OCI-M2 (cell line): ENCODE measurements around the gene ACRV1.
A peak's percentile ranks its signal among the peaks of the same experiment; 100 is the strongest.

Source experiments
- DNase-seq: peaks from one replicate; lab custom pipeline; 2025; ENCODE audit not compliant: unreplicated experiment; lab: John Stamatoyannopoulos, UW

The ACRV1 gene

GRCh38 chr11:125662689-125663088 is 18.0 kb downstream of the ACRV1 start:
- no peak for DNase-seq

- DNase-seq, result no peak
Measured at GRCh38 chr11:125649465-125650166, 31.0 kb downstream of the ACRV1 start.

DNA sequence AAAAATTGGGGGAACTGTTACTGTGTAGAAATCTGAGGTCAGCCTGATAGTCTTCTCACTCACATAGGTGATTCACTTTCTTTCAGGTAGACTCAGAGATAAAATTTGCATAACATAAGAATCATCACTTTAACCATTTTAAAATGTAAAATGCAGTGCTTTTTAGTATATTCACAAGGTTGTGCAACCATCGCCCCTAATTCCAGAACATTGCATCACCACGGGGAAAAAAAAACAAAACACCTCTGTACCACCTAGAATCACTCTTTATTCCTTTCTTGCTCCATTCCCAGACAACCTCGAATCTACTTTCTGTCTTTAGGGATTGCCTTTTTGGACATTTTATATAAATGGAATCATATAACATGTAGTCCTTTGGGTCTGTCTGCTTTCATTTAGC is 34.8 kb downstream of the ACRV1 start:
- no peak for DNase-seq

DNA sequence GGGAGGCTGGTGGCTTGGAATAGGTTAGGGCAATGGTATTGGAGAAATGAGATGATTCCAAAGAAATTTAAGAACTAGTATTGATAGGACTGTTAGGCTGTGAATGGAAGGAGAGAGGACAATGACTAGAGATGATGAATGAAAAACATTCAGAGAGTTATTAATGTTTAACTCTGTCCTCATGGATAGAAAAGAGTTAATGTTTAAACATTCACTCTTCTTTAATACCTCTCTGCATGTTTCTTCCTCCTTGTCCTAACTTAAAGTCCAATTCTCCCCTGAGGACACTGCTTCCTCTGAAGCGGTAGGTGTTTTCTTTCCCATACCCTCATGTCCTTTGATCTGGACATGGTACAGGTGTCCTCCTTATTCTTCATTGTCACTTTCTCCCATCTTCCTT is 42.3 kb downstream of the ACRV1 start:
- DNase-seq, result no peak

DNA sequence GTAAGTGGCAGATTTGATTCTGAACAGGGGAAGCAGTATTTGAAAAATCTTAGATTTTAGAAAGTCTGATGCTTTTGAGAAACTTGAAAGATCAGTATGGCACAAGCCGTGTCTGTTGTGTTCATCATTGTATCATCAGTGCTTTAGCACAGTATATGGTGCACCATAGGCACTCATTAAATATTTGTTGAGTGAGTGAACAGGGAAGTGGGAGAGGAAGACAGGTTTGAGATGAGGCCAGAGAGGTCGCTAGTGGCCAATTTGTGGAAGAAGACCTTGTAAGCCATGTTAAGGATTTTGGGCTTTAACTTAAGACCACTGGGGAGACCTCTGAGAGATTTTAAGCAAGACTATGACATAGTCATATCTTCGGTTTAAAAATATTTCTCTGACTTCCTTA is 42.8 kb downstream of the ACRV1 start:
- DNase-seq, result no peak

DNA sequence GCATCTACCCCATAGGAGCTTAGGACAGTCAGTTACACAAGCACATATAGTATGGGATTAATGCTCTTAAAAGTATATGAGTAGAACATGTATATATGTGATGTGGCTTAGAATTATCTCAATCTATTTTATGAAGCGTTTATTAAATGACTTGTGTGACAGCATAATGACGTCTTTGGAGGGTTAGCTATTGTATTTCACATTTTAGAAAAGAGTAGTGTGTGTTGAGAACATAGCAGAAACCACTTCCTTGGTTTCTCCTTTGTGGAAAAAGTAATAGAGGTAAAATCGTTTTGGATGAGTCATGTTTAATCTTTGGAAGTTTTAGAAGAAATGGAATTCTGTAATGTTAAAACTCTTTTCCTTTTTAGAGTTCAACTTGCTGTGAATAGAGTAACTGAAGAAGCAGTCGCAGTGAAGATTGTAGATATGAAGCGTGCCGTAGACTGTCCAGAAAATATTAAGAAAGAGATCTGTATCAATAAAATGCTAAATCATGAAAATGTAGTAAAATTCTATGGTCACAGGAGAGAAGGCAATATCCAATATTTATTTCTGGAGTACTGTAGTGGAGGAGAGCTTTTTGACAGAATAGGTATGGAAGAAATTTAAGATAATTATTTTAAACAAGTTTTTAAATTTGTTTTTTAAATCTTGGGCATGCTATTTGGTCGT is 53.3 kb downstream of the ACRV1 start:
- DNase-seq, result no peak

GRCh38 chr11:125626288-125626950 is 54.2 kb downstream of the ACRV1 start:
- peak; percentile 53 for DNase-seq

- DNase-seq, result peak; percentile 53
Measured at GRCh38 chr11:125625630-125626287, 54.9 kb downstream of the ACRV1 start.

- no peak for DNase-seq
Measured at GRCh38 chr11:125625225-125625629, 55.4 kb downstream of the ACRV1 start.

DNA sequence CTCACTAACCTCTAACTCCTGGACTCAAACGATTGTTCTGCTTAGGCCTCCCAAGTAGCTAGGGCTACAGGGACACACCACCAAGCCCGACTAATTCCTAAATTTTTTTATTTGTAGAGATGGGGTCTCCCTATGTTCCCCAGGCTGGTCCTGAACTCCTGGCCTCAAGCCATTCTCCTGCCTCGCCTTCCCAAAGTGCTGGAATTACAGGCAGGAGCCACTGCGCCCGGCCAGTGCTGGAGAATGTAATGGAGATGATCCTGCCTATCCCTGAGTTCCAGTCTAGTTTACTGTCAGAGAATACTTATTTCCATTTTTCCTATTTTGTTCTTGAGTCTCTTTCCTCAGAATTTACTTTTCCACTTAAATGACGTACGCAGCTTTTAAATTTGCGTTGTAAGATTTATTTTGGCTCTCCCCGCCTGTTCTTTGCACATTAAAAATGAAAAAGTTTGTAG is 55.9 kb downstream of the ACRV1 start, which contains the start of gene CHEK1:
Gene CHEK1, plus strand, starts transcription at position 408 of the 458 bp plus-strand sequence. CDS start 1,606 bp downstream, outside the sequence.
- no peak for DNase-seq

DNA sequence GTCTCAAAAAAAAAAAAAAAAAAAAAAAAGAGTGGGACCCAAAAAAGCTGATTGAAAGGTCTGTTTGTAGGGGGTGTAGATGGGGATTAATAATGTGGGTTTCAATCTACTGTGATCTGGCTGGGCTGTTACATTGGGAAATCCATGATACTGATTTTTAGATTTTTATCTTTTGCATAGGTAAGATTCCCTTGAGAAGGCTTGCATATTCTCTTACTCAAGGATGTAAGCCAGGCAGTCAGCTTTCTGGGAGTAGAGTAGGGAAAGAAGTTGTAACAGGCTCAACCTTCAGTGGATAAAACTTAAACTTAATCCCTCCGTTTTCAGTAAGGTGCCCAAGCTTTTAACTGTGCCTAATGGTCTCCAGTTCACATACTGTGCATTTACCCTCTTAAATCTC is 57.6 kb downstream of the ACRV1 start:
- DNase-seq, result no peak

DNA sequence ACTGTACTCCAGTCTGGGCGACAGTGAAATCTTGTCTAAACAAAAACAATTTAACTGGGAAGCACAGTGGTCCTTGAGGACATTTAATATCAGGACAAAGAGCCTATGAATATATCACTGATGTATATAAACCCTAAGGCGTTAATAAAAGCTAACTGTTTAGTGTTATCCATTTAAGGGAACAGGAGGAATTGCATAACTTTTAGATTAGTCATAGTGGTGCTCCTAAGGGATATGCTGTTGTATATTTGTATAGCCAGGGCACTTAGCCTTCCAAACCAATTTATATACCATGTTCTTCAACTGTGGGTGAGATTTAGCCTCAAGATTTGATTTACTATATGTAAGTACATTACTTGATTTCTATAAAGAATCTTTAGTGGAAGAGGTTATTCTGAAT is 58.7 kb downstream of the ACRV1 start:
- no peak for DNase-seq
